HFFc6 (cell line): Measurements from ENCODE around the gene SENP2. TPM values are rescaled to one million over a fixed set of nuclear protein-coding genes. Genes with fewer than 3 reads are reported as not detected.
"Not testable (repeated sequence)": the region's sequence is repeated elsewhere in the genome, so short reads cannot be mapped to it uniquely, and the experiment has no call there.

ENCODE experiments used
- DNase-seq: peaks from one replicate; pipeline ENCODE4 v3.0.0-alpha.2; 2018
- H3K27ac Mint-ChIP-seq: 2 replicates; pipeline ENCODE4 v1.8.0; 2020; ENCODE audit warnings: mild to moderate bottlenecking, mixed read lengths
- H3K27me3 Mint-ChIP-seq: 2 replicates; pipeline ENCODE4 v1.8.0; 2021; ENCODE audit warnings: mild to moderate bottlenecking, moderate library complexity, mixed read lengths; ENCODE audit not compliant: insufficient read depth
- H3K36me3 Mint-ChIP-seq: 2 replicates; pipeline ENCODE4 v1.8.0; 2021; ENCODE audit warnings: low read depth, mixed read lengths
- H3K4me1 Mint-ChIP-seq: 2 replicates; pipeline ENCODE4 v1.8.0; 2020; ENCODE audit warnings: low read depth, mixed read lengths
- H3K4me3 Mint-ChIP-seq: 2 replicates; pipeline ENCODE4 v1.8.0; 2020; ENCODE audit warnings: mild to moderate bottlenecking, moderate library complexity, mixed read lengths
- H3K9me3 Mint-ChIP-seq: 2 replicates; pipeline ENCODE4 v1.8.0; 2020; ENCODE audit warnings: mild to moderate bottlenecking, mixed read lengths
- CTCF ChIP-seq: fragments of 200-600 bp; sonication (generic); IDR thresholded peaks from 2 replicates; pipeline ENCODE4 v1.5.0; 2021; ENCODE audit warnings: antibody characterized with exemption, mild to moderate bottlenecking
- total RNA-seq, 6 experiments: library from RNA; stranded (reverse); fragmentation: NEBNext Ultra II Directional; extraction: Animal tissue kit (Norgen Biotek cat#: 25700); gene quantifications; 2 replicates in 1 of 6; 3 replicates in 5 of 6; pipeline ENCODE4 v1.2.3, GENCODE V29; 2021

SENP2 gene
- total RNA-seq, 6 experiments from 2014 or later = 38.6 to 47.0 (median 42.7) TPM

DNA sequence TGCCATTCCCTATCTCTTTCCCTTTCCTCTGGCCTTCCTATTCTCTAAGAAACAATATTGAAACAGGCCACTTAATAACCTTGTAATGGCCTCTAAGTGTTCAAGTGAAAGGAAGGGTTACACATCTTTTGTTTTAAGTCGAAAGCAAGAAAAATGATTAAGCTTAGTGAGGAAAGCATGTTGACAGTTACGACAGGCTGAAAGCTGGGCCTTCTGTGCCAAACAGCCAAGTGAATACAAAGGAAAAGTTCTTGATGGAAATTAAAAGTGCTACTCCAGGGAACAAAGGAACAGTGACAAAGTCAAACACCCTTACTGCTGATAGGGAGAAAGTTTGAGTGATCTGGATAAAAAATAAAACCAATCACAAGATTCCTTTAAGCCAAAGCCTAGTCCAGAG, 54.2 kb downstream of the SENP2 start:
- peaks cover 8% of the 10 kb centered on the region for H3K36me3 Mint-ChIP-seq

GRCh38 chr3:185645191-185645590, 59.1 kb downstream of the SENP2 start:
- not testable (repeated sequence) for H3K4me1 Mint-ChIP-seq, H3K27ac Mint-ChIP-seq, H3K9me3 Mint-ChIP-seq, H3K27me3 Mint-ChIP-seq, H3K4me3 Mint-ChIP-seq, DNase-seq
- H3K36me3 Mint-ChIP-seq = peaks cover 25% of the 10 kb centered on the region

More for the DNA sequence above, 54.2 kb downstream of the SENP2 start:
- peaks cover 6% of the 10 kb centered on the region for H3K27me3 Mint-ChIP-seq
- H3K4me1 Mint-ChIP-seq = peaks cover 7% of the 10 kb centered on the region
- no peak for TF ChIP-seq CTCF
- H3K4me3 Mint-ChIP-seq = no peak overlapping the region
- H3K27ac Mint-ChIP-seq = no peak overlapping the region
- no peaks in the 10 kb centered on the region for H3K9me3 Mint-ChIP-seq
- no peak for DNase-seq

DNA sequence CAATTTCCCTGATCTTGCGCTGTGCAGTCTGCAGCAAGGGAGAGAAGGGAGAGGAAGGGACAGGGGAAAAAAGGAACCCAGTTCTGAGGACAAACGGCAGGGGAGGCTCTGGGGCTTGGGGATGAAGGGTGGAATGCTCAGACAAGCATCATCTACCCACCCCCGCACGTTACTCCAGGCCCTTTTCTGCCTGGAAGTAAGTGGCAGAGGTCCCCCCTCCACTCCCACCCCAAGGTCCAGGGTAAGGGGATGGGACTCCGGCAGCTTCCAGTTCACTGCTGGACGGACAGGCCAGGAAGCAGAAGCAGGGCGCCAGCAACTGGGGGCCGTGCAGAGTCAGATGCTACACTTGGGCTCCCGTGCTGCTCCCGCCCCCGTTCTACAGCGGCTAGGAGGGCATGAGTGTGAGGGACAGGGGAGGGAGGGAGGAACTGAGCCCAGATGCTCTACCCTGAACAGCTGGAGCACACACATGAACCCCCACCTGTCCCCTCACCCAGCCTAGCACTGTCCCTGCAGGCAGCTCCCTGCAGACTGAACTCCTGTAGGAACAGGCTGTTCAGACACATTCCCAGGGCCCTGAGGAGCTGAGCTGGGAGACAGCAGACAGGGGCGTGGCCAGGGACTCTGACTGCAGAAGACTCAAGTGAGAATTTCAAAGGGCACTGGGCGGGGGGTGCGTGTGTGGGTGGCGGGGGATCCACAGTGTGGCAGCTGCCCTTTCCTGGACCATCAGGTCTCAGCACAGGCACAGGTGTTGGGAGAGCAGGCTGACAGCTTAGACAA, 59.7 kb downstream of the SENP2 start:
- no peak for TF ChIP-seq CTCF
- Mint-ChIP-seq H3K4me1 (no peaks in the 10 kb centered on the region), H3K36me3 (peaks cover 28% of the 10 kb centered on the region), H3K4me3 (no peak overlapping the region; the same call in 1 of the 2 replicates), H3K27me3 (peaks cover 6% of the 10 kb centered on the region), H3K27ac (no peak overlapping the region; the same call in 1 of the 2 replicates), H3K9me3 (no peaks in the 10 kb centered on the region)
- DNase-seq = no peak

- TF ChIP-seq CTCF = no peak
- H3K4me3 Mint-ChIP-seq = no peak overlapping the region; the same call in 1 of the 2 replicates
- peaks cover 36% of the 10 kb centered on the region for H3K36me3 Mint-ChIP-seq
- H3K9me3 Mint-ChIP-seq = no peaks in the 10 kb centered on the region
- H3K27ac Mint-ChIP-seq = no peak overlapping the region
- peaks cover 6% of the 10 kb centered on the region for H3K27me3 Mint-ChIP-seq
- DNase-seq = no peak
- no peaks in the 10 kb centered on the region for H3K4me1 Mint-ChIP-seq
These were observed 60.5 kb downstream of the SENP2 start for GRCh38 chr3:185646382-185647133.

DNA sequence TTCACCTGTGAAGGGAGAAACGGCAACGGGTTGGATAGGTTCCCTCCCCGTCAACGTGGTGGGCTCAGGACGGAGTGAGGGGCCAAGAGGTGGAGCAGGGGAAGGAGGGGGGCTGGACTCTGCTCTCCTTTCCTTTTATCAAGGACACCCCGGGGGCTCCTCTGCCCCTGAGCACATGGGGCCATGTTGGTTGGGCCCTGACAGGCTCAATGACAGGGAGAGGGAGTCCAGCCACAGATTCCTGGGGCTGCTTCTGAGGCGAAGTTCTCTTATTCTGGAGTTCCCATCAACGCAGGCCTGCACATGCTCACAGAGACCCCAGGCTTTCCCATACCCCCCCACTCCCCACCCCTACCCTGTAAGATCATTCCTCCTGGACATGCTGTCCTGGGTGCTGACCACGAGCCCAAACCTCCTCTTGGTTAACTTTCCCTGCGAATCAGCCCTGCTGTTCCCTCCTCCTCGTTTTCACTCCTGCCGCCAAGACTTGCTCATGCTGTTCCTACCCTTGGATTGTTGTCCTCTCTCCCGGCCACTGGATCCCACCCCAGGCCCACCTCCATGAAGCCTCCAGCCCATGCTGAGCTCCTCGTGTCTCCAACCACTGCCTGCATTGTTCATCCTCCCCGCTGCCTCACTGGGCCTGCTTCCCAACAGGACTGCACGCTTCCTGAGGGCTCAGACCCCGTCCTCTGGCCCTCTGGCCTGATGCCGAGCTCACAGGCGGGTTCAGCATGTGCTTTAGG, 61.2 kb downstream of the SENP2 start:
- DNase-seq = no peak
- H3K27me3 Mint-ChIP-seq = peaks cover 6% of the 10 kb centered on the region
- TF ChIP-seq CTCF = no peak
- no peak overlapping the region for H3K27ac Mint-ChIP-seq
- peaks cover 35% of the 10 kb centered on the region for H3K36me3 Mint-ChIP-seq
- H3K4me1 Mint-ChIP-seq = no peaks in the 10 kb centered on the region
- no peaks in the 10 kb centered on the region for H3K9me3 Mint-ChIP-seq
- H3K4me3 Mint-ChIP-seq = no peak overlapping the region; the same call in 1 of the 2 replicates
